NCI-H187 treated with DMSO at 0.1 percent for 48 hours (cell line): ENCODE data around the gene NUP188.
"Not testable (repeated sequence)": the region's sequence is repeated elsewhere in the genome, so short reads cannot be mapped to it uniquely, and the experiment has no call there.

Source experiments
- DNase-seq: peaks from one replicate; lab custom pipeline; 2025; lab: John Stamatoyannopoulos, UW

Gene NUP188

DNA sequence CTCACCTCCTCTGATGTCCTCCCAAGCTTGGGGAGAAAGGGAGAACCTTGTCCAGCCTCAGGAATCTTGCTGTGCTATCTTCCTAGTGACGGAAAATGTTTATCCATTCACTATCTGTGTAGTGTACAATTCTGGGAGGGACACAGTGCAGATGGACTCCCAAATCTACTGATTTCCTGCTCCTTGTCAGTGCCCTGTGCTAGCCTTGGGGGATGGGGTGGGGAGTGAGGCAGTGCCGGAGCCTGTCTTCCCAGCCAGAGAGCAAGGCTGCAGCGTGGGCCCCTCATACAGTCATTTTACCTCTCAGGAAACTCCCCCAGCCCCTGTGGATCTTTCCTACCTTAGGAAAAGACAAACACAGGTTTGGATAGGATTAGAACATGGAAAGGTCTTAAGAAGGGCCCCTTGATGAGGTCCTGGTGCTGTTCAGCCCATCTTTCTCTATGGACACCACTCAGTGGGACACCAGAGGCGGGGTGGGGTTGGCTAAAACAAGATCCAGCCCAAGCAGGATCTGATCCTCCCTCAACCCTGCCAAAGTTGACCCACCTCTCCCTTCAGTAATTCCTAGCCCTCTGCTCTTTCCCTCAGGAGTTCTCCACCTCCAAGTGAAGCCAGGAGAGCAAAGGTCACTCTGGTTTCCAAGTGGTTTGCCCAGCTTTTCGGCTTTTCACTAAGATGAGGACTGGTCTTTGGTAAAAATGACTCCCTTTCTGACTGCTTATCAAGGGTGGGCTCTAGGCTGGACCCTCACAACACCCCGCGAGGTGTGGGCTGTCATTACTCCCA lies 3.5 kb upstream of the NUP188 start:
- DNase-seq = no peak

DNA sequence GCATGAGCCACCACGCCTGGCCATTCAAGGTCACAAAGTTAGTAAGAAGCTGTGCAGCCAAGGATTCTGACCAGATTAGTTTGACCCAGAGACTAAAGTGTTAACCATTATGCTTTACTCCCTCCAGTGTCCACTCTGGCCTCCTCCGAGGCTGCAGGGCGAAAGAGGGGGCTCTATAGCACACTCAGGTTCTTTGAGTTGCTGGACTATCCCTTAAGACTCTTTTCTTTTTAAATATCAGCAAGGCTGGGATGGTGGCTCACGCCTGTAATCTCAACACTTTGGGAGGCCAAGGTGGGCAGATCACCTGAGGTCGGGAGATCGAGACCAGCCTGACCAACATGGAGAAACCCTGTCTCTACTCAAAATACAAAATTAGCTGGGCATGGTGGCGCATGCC lies 2.5 kb upstream of the NUP188 start:
- not testable (repeated sequence) for DNase-seq

DNA sequence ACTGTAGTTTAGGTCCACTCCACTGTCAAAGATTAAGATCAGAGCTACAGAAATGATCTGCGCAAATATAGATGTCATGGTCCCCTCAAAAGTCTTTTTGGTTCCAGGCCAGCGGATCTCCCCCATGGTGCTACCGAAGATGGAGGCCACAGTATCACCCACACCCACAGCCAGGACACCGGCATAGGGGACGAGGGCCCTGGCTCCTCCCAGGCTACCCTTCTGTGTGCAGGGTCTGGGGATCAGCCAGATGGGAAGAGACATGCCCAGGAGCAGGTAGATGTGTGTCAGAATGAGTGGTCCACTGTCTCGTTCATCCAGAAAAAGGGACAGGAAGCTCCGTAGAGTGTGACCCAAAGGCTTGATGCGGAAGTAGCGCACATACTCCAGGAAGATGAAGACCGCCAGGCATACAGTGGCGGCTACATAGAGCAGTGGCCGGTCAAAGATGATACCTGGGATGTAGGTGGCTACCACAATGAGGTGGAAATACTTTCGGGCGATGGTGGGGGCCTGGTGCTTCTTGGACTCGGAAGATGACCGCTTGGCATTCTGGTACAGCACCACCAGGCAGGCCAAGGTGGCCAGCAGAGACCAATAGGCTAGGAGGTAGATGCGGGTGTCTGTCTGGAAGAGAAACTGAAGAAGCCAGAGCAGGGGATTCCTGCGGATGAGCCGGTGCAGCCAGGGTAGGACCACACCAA lies 1.5 kb upstream of the NUP188 start:
- DNase-seq = no peak

DNA sequence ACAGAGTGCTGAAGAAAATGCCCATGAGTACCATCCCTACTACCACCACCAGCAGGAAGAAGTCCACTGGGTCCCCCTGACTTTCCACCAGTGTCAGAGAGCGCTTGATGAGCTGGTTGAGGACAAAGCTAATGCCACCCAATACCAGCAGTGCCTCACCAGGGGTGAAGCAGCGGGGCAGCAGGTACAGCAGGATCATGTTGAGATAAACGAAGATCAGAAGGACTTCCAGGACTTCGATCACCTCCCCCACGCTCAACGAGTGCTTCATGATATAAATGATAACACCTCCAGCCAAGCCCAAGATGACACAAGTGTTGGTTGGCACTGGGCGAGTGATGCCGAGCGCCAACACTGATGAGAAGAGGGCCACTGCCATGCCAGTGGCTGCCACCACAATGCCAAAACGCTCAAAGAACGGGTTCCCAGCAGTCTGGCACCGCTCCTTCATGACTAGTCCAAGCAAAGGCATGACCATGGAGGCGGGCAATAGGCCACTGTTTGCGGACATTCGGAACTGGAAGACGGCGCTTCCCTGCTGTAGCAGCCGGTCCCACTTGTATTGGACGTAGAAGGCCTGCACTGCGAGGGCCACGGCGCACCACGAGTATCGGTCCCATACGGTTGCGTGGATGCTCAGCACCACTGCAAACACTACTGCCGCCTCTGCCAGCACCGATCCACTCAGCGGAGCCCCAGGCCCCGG lies 775 bp upstream of the NUP188 start:
- no peak for DNase-seq

DNA sequence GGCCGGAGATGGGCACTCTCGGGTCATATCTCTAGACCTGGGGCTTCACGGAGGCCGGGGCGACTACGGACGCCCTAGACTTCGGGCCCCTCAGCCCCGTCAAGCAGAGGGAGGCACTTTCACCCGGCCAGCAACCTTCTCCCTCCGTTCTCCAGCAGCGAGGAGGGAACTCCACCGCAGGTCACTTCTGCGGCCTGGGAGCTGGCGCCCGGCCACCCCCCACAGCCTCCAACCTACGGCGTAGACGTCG lies 297 bp upstream of the NUP188 start:
- DNase-seq = no peak

DNA sequence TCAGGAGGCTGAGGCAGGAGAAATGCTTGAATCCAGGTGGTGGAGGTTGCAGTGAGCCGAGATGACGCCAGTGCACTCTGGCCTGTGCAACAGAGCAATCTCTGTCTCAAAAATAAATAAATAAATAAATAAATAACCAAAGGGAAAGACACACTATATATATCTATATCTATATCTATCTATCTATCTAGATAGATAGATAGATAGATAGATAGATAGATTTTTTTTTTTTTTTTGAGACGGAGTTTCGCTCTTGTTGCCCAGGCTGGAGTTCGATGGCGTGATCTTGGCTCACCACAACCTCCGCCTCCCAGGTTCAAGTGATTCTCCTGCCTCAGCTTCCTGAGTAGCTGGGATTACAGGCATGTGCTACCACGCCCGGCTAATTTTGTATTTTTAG lies 13.9 kb downstream of the NUP188 start:
- not testable (repeated sequence) for DNase-seq

DNA sequence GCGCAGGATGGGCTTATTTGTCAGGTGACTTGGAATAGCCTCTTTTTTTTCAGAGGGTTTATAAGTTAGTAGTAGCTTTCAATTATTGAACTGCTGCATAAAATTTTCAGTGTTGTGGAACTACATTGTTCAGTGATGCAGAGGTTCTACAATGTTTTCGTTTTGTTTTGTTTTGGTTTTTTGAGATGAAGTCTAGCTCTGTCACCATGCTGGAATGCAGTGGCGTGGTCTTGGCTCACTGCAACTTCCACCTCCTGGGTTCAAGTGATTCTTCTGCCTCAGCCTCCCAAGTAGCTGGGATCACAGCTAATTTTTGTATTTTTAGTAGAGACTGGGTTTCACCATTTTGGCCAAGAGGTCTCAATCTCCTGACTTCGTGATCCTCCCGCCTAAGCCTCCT lies 22.0 kb downstream of the NUP188 start:
- no peak for DNase-seq

DNA sequence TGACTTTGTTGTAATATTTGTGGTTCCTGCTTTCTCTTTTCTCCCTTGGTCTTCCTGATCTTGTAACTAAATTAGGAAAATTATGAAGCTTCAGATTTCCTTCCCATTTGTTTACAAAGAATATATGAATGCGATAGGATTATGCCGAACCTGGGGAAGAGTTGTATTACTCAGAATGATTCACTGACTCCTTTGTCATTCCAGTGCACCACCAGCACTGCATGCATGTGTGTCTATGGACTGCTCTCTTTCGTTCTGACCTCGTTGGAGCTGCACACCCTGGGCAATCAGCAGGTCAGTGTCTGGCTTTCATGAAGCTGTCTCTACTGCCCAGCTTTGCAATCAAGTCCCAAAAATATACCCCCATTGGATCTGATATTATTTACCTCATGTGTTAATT lies 25.5 kb downstream of the NUP188 start:
- DNase-seq = no peak

DNA sequence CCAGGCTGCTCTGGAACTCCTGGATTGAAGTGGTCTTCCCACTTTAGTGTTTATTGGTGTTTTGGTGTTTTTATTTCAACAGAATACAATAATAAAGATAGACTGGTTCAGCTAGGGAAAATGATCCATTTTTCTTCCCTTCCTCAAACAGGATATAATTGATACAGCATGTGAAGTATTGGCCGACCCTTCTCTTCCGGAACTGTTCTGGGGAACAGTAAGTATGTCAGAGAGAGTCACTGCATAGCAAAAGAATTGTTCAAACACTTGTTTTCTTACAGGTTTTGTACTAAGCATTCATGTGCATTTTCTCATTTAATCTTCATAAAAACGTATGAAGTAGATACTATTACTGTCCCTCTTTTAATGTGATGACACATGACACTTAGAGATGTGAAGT lies 31.6 kb downstream of the NUP188 start:
- no peak for DNase-seq

DNA sequence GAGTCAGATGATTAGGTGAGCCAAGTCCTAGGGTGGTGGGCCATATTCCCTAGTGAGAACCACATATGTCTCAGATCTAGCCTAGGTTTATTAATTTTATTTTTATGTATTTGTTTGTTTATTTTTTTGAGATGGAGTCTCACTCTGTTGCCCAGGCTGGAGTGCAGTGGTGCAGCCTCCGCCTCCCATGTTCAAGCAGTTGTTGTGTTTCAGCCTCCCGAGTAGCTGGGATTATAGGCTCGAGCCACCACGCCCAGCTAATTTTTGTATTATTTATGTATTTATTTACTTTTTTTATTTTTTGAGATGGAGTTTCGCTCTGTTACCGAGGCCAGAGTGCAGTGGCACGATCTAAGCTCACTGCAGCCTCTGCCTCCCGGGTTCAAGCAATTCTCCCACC lies 36.0 kb downstream of the NUP188 start:
- no peak for DNase-seq

DNA sequence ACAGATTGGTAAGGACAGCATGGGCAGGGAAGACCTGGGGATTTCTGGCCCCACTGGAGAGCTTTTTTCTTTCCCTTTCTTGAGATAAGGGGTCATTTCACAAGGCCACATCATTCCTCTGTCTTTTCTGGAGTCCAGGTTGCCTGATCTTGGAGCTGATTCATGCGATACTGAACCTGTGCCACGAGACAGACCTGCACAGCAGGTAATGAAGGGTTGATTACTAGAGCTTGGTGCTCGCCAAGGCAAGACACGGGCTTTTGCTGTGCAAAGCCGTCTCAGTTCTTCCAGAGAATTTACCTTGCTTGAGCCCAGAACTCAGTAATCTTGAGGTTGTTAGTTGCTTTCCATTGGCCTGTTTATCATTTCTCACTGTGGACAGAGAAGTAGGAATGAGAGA lies 39.2 kb downstream of the NUP188 start:
- no peak for DNase-seq

DNA sequence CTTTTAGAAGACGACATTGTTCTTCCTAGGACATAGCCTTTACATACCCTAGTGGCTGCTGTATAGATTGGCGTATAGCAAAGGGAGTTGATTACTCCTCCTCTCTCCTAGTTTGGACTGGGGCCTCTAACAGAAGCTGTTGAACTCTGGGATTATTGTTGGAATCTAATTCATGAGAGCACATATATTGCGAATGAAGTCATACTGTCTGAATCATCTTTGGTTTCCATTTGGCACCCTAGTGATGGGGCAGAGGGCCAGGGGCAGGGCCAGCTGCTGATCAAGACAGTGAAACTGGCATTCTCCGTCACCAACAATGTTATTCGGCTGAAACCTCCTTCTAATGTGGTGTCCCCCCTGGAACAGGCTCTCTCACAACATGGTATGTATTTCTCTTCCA lies 40.3 kb downstream of the NUP188 start:
- DNase-seq = no peak

DNA sequence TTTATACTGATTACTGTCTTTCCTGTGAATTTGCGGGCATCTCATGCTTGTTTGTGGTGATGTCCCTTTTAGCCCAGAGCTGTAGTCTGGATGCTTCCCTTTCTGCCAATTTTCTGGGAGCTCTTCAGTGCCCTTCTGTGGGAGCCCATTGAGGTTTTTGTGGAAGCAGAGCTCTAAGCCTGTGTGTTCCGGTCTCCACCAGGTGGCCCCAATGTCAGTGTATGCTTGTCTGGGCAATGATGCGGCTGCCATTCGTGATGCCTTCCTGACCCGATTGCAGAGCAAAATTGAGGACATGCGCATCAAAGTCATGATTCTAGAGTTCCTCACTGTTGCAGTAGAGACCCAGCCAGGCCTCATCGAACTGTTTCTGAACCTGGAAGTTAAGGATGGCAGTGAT lies 45.5 kb downstream of the NUP188 start:
- no peak for DNase-seq

DNA sequence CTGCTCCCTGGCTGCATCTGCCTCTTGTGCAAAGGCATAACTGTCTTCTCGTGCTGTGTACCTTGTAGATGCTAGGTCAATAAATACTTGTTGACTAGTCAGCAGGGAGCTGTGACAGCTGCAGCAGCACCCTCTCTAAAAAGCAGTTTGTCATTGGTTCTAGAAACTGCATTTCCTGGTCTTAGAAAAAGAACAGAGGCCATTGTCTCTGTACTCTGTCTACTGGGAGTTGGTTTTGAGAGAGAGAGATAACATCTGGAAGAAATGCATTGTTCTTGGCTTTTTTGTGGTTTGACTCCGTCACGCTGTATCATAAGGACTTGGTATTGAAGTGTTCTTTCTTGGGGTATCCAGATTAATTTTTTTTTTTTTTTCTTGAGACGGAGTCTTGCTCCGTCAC lies 48.3 kb downstream of the NUP188 start:
- DNase-seq = no peak

DNA sequence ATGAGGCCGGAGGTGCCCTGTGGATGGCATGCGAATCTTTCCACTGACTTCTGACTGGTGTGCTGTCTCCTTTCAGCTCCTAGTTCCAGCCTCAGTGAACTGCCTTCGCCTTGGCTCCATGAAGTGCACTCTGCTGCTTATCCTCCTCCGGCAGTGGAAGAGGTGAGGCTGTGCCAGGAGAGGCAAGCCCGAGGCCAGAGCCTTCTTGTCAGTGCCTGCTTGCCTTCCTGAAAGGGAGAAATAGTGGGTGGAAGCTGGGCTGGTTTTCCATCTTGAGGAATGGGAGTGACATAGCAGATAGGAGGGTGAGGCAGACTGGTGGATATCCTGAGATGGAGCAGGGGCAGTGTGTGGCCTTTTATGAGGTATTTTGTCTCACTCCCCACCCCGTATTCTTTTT lies 51.0 kb downstream of the NUP188 start:
- DNase-seq = no peak

DNA sequence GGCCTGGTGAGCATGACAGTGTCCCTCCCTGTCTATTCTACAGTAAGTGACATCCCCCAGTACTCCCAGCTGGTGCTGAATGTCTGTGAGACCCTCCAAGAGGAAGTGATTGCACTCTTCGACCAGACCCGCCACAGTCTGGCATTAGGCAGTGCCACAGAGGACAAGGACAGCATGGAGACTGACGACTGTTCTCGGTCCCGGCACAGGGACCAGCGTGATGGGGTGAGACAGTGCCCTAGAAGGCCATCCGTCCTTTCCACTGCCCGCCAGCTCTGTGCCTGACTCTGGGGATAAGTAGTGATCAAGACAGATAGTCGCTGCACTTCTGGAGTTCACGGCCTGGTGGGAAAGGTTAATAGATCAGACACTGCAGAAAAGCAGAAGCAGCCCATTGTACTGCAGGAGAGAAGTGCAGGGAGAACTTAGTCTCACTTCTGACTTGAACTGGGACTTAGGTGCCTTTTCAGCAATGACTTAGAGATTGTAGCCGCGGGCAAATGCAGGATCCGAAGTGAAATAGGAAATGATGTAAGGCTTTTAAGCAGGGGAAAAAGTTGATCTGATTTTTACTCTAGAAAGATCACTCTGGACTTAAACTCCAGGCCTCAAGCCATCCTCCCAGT lies 52.2 kb downstream of the NUP188 start:
- no peak for DNase-seq

DNA sequence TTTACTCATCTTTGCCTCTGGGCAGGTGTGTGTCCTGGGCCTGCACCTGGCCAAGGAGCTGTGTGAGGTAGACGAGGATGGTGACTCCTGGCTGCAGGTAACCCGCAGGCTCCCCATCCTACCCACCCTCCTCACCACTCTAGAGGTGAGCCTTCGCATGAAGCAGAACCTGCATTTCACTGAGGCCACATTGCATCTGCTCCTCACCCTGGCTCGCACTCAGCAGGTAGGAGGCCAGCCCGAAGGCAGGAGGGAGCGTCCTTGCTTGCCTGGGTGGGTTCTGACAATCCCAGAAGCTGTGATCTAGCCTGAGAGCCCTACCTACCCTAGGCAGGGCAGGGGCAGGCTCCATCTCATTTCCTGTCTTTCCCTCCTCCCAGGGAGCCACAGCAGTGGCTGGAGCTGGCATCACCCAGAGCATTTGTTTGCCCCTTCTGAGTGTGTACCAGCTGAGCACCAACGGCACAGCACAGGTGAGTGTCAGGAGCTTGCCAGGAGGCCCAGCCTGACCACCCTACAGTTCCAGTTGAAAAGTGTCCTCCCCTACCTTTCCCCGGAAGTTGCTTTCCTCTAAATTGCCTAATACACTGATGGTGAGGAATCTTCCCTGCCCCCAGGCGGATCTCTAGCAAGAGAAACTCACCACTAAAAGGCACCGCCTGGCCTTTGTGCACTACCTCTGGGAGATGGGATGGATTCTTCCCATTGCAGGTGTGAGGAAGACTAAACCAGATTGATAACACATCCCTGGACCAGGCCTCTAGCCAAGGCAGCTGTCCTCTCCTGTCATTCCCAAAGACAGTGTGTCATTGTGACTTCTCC lies 54.2 kb downstream of the NUP188 start:
- DNase-seq = no peak

DNA sequence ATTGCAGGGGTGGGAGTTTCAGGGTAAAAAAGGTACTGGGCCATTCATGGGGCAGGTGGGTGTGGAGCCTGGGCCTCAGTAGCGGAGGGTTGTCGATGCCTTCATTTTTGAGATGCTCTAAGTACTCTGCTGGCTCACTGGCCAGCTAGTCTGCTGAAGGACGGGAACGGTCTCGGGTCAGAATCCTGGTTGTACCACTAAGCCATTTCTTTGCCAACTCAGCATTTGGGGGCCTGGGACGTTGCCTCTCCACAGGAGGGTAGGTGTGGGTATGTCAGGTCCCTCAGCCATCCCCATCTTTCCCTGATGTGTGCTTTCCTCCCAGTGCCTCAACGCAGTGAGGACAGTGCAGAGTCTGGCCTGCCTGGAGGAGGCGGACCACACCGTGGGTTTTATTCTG lies 55.5 kb downstream of the NUP188 start:
- DNase-seq = no peak

DNA sequence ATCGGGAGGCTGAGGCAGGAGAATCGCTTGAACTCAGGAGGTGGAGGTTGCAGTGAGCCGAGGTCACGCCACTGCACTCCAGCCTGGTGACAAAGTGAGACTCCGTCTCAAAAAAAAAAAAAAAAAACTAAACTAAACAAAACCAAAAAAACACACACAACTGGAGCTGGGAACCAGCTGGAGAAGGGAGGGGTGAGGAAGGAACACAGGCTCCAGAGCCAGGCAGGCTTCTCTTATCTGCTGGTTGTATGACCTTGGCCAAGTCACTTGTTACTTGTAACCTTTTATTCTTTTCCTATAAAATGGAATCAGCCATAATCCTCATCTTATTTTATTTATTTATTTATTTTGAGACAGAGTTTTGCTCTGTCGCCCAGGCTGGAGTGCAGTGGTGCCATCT lies 56.7 kb downstream of the NUP188 start:
- not testable (repeated sequence) for DNase-seq

DNA sequence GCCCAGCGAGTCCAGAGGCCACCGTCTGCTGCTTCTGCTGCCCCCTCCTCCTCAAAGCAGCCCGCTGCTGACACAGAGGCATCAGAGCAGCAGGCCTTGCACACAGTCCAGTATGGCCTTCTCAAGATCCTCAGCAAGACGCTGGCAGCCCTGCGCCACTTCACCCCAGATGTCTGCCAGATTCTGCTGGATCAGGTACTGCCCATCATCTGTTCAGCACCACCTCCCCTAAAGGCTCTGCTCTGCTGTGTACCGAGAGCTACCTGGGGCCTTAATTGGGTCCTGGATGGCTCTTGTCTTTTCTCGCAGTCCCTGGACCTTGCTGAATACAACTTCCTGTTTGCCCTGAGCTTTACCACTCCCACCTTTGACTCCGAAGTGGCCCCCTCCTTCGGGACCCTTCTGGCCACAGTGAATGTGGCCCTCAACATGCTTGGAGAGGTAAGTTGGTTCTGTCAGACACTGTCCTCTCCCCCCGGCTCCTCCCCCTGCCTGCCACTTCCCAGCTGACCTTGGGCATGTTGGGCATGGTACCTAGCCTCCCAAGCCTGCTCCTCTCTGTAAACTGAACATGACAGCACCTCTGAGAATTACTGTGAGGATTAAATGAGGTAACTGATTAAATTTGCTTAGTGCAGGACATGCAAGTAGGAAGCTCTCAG lies 58.0 kb downstream of the NUP188 start:
- DNase-seq = no peak

DNA sequence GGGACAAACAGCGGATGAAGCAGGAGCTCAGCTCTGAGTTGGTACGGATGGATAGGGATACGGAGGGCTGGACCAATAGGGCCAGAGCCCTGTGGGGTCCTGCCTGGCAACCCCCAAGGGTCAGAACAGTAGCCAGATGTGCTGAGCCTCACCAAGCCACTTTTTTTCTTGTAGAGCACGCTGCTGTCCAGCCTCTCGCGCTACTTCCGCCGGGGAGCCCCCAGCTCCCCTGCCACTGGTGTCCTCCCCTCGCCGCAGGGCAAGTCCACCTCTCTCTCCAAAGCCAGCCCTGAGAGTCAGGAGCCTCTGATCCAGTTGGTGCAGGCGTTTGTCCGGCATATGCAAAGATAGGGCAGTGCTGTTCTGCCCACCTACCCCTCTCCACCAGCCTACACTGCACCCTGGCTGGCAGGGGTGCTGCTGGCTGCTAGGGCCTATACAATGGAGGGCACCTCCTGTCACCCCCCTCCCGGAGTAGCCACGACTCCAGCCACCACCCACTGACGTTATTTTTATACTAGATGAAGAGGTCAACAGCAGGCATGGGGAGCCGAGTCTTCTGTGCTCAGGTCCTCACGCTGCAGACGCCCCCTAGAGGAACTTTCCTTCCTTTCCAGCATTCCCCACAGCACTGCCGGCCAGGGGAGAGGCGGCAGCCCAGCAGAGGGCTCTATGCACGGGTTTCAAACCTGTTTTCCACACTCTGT lies 59.0 kb downstream of the NUP188 start:
- no peak for DNase-seq
